NOMO-1 (cell line): ENCODE data around the gene SIL1.

Experiments used
- DNase-seq, 2 experiments: peaks; one replicate each; lab custom pipeline; 2025; ENCODE audit not compliant: unreplicated experiment in 2 of 2; lab: John Stamatoyannopoulos, UW

Gene SIL1

DNA sequence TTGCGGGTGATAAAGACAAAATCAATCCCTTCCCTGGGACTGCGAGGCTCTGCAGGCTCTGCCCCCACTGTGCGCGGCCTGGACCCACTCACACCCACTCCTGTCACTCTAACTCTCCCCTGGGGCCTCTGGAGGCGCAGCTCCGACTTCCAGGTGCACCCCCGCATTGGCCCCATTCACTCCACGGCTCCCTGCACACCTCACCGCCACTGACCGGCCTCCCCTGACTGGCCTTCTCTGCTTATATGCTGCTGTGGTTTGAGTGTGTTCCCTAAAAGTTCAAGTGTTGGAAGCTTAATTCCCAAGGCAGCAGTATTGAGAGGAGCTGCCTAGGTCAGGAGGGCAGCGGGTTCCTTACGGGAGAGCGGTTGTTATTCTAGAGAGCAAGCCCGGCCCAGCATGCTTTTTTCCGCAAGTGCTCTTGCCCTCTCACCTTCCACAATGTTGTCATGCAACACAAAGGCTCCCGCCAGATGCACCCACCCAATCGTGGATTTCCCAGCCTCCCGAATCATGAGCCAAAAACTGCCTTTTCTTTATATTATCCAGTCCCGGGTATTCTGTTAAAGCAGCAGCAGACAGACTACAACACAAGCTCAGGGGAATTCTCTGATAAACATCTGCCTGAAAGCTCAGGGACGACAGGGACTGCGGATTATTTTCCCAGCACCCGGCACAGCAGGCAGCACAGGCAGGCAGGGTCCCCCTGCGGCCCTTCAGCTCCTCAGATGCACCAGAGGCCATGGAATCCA, 249.5 kb downstream of the SIL1 start:
- no peak for DNase-seq

DNA sequence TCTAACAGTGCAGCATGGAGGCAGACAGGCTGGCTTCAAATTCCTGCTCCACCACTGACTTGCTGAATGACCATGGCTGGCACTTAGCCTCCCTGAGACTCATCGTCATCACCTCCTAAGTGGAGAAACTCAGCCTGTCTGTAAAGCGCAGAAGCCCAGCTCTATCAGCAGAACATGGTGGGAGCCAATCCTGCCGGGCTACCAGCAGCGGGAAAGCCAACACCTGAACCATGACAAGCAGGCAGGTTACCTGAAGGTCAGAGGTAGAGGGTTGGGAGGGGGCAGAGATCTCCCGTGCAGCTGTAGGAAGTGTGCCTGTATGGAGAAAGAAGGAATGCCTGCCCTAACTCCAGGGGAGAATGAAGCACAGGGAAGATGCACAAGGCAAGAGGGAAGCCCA, 250.4 kb downstream of the SIL1 start:
- no peak for DNase-seq

DNA sequence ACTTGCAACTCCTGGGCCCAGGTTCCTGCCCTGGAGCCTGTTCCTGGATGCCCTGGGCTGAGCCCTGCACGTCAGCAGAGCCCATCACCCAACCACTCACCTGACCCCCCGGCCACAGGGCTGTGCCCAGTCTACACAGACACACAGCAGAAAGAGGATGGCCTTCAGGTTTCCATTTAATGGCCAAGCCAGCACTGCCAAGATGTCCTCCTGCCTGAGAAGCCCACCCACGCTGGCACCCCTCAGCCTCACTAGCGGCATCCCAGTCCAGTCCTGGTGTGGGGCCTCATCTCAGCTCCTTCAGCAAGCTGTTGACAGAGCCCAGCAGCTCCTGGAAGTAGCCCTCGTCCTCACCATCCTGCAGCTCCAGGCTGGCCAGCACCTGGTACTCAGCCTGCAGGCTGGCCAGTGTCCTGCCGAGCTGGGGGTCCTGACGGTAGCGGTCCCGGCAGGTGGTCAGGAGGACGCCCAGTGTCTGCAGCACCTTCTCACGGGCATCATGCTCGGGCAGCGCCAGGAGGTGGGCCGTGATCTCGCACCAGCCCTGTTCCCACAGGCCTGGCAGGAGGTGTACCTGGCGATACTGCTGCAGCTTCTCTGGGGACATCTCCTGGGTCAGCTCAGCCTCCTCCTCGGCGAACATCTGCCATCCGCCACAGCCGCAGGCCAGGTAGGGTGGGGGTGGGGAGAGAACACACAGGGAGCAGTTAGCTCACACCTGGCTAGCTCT, 251.2 kb downstream of the SIL1 start:
- DNase-seq = no peak

GRCh38 chr5:138946241-138946623, 251.9 kb downstream of the SIL1 start:
- DNase-seq = no peak

- DNase-seq = no peak
Measured at GRCh38 chr5:138945421-138946240, 252.5 kb downstream of the SIL1 start.

DNA sequence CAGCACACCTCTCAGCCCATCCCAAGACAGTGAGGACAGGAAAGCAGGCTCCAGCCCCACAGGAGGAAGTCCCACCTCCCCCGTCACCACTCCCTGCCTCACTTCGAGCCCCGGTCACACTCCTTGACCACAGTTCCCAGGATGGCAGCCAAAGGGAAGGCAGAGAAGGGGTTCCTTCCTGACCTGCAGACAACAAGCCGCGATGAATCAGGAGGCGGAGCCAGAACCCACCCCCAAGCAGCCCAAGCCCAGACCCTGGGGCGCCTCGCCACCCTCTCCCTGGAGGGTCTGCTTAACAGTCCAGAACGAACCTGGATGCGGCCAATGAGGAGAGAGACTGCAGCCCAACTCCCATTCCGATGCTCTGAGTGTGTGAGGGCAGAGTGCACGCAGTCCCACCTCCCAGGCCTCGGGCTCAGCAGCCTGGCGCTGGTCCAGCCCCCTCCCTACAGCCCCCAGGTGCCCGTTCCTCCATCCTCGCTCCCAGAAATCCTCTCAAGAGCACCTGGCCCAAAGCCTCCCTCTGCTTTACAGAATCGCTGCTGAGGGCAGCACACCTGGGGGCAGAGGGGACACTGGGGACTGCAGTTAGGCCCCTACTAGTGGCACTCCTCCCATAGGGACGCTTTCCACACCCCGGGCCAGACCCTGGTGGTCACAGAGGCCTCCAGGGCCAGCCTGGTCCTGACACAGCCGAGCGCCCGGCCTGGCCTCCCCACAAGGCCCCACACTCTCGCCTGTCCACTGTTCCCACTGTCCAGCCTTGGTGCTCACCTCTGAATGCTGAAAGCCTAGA, 253.4 kb downstream of the SIL1 start:
- no peak for DNase-seq

DNA sequence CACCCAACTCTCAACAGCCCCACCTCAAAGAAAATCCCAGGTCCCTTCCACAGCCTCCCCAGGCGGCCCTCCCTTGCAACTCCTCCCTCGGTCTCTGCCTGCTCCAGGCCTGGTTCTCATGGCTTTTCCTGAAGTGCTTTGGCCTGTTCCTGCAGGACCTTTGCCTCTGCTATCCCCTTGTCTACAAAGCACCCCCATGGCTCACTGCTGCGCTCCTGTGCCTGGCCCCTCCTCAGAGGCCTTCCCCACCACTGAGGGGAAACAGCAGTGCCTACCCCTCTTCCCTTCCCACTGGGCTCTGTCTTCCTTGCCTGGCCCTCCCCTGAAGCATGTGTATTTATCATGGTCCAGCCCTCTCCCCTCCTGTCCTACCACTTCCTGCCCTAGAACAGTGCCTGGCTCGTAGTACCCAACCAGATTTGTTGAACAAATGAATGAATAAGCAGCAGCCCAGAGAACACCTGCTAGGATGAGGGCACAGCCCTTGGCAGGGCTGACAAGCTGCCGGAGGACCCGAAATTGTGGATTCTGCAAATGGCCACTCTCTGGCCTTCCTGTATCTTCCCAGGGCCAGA, 254.5 kb downstream of the SIL1 start:
- no peak for DNase-seq

GRCh38 chr5:138942861-138943260, 255.3 kb downstream of the SIL1 start:
- no peak for DNase-seq

GRCh38 chr5:138942066-138942465, 256.1 kb downstream of the SIL1 start:
- no peak for DNase-seq

GRCh38 chr5:138938526-138938925, 259.6 kb downstream of the SIL1 start:
- DNase-seq = no peak

DNA sequence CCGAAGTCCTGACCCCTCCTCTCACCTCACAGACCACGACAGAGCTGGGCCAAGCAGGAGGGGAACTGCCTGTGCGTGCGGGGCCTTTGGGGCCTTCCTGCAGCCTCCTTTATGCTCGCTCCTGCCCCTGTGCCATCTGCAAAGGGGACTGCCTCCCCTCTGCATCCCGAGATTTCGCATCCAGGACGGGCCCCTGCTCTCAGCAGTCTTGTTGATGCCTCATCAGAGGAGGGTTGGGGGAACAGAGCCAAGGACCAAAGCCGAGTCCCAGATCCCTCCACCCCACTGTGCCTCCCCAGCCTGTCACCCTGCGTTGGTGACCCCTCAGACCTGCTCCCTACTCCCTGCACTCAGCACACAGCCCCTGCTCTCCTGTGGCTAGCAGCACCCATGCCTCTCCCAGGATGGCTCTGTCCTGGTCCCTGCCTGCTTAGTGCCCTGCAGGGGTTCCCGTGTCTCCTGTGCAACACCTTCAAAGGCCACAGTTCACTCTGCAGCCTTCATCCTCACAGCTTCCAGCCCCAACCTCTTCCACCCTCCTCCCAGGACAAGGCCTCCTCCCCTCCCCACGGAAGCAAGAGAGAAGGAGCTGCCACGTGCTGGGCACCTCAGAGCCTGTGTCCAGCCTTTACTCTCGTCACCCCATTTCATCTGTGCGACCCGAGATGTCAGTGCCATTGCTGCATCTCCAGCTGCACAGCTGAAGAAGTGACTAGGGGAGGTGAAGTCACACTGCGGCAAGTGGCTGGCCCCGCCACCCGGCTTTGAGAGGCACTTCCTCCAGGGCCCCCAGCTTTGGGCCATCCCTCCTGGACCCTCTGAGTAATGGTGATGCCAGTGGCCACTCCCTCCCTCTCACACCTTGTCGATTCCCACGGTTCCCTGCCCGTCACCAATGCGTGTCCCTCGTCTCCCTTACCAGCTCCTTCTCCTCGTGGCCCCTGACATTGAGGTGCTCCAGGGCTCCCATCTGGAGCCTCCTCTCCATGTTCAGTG, 260.5 kb downstream of the SIL1 start:
- no peak for DNase-seq

GRCh38 chr5:138936968-138937345, 261.2 kb downstream of the SIL1 start:
- DNase-seq = no peak

DNA sequence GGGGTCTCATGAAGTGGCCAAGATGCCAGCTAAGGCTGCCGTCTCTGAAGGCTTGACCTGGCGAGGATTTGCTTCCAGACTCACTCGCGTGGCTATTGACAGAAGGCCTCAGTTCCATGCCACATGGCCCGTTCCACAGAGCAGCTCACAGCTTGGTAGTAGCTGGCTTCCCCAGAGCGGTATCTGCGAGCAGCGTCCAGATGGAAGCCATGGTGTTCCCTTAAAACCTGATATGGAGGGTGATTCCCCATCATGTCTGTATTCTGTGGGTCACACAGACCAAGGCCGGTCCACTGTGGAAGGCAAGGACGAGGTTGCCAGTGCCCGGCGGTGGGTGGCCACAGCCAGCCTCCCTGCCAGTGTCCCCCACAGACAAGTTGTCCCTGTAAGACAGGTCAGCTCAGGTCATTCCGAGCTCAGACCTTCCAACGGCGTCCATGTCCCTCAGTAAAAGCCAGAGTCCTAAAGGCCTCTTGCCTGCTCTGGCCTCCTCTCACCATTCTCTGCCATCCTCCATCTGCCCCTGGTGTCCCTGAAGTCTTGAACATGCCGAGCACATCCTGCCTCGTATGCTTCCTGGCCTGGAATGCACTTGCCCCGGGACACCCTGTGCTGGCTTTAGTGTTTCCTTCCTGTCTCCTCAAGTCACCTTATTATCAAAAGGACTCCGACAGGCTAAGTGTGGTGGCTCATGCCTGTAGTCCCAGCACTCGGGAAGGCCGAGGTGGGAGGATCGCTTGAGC, 261.8 kb downstream of the SIL1 start:
- DNase-seq = no peak

DNA sequence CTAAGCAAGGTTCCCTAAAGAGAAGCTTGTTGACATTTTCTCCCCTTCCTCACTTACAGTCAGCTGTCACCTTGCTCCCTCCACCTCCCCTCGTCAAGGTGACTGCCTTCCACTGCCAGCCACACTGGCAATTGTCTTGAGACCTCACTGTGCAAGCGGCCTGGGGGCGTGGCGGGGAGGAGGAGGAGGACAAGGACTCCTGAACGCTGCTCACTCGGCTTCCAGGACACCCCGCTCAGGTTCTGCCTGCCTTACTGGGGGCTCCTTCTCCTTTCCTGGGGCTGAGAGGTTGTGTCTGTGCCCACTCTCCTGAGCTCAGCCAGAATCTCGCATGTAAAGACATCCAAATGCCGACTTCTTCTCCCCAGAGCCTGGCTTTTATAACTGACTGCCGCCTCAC, 262.7 kb downstream of the SIL1 start:
- DNase-seq = no peak

GRCh38 chr5:138934971-138935370, 263.2 kb downstream of the SIL1 start:
- DNase-seq = no peak

GRCh38 chr5:138933522-138934290, 264.5 kb downstream of the SIL1 start:
- DNase-seq = no peak

DNA sequence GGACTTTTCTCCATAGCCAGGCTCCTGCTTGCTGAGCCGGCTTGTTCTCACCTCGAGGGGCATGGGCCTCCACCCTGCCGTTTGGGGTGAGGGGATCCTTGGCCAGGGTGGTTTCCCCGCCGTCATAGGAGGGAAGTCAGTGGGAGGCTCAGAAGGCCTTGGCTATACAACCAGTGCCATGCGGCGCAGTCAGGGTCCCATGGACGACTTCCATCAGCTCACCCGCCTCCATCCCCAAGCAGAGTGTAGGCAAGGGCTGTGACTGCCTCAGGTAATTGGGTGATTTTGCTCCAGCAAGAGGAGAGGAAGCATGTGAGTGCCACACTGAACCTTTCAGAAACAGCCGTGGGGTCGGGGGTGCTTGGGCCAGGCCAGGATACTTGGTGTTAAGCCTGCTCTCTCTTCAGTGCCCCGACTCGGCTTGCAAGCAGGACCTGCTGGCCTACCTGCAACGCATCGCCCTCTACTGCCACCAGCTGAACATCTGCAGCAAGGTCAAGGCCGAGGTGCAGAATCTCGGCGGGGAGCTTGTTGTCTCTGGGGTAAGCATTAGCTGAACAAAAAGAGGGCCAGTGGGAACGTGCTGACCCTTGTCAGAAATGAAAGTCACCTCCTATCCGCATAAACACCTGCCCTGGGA, 265.9 kb downstream of the SIL1 start:
- no peak for DNase-seq
